NCI-H526 treated with DMSO at 0.1 percent for 48 hours (cell line): ENCODE results near the gene FSD1.
"Not testable (repeated sequence)": the region's sequence is repeated elsewhere in the genome, so short reads cannot be mapped to it uniquely, and the experiment has no call there.

Experiments used
- DNase-seq: peaks from one replicate; lab custom pipeline; 2025; lab: John Stamatoyannopoulos, UW

The FSD1 gene

DNA sequence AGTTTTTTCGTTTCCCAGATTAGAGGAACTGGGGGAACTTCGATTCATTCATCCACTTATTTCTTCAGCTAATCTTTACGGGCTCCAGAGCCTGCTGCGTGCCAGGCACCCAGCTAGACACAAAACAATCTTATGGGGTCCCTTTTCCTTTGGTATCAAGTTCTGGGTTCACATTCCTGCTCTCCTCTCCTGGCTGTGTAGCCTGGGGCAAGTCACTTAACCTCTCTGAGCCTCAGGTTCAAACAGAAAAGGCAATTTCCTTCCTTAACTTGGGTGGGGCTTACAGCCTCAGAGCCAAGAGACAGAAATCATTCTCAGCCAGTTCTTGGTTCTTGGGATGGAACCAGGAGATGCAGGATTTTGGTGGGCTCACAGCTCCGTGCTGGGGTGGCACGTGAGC lies 19.4 kb upstream of the FSD1 start:
- DNase-seq, result no peak

DNA sequence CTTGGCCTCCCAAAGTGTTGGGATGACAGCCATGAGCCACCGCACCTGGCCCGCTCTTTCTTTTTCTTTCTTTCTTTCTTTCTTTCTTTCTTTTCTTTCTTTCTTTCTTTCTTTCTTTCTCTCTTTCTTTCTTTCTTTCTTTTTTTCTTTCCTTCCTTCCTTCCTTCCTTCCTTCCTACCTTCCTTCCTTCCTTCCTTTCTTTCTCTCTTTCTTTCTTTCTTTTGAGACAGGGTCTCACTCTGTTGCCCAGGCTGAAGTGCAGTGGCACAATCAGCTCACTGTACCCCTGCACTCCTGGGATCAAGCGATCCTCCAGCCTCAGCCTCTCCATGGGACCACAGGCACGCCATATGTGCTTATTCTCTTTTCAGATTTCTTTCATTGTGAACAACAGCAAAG lies 18.3 kb upstream of the FSD1 start:
- DNase-seq, result not testable (repeated sequence)

DNA sequence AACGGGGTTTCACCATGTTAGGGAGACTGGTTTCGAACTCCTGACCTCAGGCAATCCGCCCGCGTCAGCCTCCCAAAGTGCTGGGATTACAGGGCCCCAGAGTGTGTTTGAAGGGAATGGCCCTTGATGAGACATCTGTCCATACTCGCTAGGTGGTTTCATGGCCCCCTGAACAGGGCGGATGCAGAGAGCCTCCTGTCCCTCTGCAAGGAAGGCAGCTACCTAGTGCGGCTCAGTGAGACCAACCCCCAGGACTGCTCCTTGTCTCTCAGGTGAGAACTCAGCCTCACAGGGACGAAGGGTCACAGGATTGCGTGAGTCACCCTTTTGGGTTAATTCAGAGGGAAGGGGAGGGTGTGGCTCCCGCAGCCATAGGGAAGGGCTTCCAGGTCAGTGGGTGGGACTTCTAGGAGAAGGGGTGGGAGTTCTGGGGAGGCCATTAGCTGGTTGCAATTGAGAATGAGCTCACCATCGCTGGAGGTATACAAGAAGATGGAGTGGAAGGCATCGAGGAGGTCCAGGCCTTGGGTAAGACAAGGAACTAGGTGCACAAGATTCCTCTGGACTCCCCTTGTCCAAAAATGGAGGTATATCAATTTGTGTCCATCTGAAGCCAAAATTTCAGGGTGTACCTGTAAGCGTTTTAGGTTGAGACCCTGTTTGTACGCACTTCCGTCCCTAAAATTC lies 16.2 kb upstream of the FSD1 start:
- no peak for DNase-seq

DNA sequence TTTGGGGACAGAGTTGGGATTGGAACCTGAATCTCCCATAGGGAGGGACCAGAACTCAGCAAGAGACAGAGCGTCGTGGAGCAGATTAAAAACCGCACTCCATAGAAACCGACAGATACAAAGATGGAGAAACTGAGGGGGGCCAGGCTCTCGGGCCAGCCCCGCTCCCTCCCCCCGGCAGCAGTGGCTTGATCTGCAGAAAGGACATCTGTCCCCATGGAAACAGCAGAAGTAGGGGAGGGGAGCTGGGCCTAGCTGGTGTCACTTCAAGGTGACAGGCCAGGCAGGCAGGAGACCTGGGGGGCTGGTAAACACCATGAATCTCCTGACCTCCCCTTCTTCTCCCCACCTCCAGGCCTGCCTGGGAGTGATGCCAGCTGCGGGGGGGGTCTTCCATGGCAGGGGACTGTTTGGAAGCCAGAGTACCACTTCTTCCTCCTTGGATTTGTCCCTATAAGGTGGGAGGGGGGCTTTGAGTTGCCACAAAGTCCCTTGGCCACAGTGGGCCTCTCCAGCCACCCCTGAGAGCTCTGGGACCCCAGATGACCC lies 13.1 kb upstream of the FSD1 start:
- DNase-seq, result no peak

DNA sequence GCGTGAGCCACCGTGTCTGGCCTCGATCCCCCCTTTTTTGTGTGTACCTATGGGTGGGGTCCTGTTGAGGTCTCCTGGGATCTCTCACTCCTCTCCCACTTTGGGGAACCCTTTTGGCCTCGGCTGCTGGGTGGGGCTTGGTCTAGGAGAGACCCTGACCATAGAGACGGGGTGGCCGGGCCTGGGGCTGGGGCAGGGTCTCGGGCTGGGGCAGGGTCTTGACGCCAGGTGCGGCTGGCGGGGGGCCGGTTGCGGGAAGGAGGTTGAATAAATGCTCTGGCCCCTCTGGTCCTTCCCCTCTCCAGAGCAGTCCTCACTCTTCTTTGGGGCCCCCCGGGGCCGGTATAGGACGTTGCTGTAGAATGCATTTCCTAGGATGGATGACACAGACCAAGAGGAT lies 11.9 kb upstream of the FSD1 start:
- no peak for DNase-seq

DNA sequence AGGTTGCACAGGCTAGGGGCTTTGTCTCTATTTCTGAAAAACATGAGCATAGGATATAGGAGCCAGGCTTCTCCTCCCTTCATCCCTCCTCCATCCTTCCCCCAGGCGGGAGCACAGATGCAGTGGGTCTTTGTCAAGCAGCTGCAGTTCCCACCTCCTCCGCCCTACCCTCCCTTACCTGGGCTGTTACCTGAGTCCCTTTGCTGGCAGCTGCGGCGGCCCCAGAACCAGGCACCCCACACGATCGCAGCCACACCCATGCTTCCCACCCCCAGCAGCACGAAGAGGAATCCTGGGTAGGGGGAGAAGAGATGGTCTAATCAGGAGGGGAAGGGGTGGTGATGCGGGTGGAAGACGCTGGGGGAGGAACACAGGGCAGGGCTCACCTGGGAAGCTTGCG lies 10.0 kb upstream of the FSD1 start:
- DNase-seq, result no peak

DNA sequence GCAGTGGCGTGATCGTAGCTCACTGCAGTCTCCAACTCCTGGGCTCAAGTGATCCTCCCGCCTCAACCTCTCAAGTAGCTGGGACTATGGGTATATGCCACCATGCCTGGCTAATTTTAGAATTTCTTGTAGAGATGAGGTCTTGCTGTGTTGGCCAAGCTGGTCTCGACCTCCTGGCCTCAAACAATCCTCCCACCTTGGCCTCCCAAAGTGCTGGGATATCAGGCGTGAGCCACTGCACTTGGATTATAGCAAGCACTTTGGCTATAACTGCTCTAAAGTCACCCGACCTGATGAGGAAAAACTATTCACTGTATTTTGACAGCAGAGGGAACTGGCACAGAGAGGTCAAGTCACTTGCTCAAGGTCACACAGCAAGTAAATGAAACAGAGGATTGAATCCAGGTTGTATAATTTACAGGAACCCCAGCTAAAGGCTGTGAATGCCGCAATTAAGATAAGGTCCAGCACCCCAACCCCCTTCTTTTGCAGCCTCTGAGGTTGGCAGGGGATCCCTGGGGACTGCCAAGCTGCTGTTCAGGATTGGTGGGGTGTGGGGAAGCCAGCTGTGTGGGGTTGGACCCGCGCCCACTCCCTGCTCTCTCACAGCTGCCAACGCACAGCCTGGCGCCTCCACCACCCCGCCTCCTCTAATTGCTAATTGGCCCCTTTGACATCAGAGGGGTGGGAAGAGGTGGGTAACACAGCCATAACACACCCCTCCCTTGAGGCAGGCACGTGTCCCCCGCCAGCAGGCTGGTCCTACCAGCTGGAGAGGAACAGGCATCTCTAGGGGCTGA lies 8.2 kb upstream of the FSD1 start:
- no peak for DNase-seq

DNA sequence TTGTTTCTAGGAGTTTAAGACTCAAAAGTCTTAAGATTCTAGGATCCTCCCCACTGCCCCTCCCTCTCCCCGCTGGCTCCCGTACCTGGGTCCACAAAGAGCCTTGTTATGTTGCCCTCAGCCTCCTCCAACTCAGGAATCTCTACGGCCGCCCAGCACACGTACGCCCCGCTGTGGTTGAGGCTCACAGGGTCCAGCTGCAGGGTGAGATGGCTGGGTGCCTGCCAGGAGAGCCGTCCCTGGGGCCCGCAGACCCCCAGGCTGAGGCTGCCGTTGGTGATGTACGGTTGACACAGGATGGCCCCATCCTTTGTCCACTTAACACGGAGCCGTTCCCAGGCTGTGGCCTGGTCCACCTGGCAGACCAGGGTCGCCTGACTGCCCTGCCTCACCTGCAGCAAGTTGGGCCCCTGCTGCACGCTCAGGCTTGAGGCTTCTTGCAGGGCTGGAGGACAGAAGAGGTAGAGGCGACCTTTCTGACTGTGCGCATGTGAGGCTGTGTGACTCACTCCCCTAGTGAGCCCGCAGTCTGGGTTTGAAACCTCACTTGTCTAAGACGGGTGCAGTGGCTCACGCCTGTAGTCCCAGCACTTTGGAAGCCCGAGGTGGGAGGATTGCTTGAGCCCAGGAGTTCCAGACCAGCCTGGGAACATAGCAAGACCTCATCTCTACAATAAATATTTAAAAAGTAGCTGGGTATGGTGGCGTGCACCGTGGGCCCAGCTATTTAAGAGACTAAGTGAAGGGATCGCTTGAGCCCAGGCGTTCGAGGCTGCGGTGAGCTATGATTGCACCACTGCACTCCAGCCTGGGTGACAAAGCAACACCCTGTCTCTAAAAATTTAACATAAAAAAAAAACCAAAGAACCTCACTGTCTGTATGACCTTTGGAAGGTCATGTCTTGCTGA lies 6.2 kb upstream of the FSD1 start:
- DNase-seq, result no peak

DNA sequence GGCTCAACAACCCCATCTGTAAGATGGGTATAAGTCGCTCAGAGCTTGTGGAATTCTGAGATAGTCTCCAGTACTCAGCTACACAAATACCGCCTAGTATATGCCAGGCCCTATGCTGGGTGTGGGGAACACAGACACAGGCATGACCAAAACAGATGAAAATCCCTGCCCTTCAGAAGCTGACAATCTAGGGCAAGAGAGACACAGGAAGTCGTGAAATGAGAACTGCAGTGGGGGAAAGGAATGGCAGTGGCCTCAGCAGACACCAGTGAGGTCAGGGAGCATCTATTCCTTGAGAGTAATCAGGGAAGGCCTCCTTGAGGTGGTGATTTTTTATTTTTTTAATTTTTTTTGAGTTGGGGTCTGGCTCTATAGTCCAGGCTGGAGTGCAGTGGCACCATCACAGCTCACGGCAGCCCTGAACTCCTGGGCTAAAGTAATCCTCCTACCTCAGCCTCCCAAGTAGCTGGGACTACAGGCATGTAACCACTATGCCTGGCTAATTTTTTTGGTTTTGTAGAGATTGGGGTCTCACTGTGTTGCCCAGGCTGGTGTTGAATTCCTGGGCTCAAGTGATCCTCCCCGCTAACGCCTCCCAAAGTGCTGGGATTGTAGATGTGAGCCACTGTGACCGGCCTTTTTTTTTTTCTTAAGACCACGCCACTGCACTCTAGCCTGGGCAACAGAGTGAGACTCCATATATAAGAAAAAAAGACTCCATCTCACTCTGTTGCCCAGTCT lies 5.4 kb upstream of the FSD1 start:
- no peak for DNase-seq

DNA sequence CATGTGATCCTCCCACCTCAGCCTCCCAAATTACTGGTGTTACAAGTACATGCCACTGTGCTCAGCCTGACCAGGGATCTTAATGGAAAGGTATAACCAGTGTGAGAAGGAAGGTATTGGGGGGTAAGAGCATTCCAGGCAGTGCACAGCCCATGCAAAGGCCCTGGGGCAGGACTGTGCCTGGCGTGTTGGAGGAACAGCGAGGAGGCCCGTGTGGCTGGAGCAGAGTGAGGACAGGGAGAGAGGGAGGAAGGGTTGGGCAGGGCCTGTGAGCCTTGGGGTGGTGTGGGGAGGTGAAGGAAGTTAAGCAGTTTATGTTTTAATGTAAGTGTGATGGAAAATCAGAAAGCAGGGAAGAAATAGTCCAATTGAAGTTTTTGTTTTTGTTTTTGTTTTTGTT lies 3.8 kb upstream of the FSD1 start:
- DNase-seq, result no peak

DNA sequence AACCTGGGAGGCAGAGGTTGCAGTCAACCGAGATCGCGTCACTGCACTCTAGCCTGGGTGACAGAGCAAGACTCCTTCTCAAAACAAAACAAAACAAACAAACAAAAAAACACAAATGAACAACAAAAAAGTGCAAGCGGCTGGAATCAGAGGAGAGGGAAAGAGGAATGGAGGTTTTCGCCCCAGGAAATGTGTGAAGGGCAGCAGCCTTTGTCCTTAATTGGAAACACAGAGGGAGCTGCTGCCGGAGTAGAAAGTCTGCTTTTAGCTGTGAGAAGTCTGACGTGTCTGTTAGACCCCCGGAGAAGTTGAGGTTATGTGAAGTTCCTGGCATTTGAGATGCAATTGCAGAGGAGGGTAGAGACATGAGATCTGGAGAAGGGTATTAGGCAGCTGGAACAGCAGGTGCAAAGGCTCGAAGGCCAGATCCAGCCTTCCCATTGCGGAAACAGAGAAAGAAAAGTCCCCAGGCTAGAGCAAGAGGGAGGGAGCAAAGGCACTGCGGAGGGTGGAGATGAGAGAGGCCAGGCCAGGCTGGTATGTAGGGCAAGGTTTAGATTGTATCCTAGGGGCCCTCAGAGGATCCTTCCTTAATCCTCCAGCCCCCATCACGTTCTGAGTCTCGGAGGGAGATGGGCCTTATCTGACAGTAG lies 2.7 kb upstream of the FSD1 start:
- no peak for DNase-seq

DNA sequence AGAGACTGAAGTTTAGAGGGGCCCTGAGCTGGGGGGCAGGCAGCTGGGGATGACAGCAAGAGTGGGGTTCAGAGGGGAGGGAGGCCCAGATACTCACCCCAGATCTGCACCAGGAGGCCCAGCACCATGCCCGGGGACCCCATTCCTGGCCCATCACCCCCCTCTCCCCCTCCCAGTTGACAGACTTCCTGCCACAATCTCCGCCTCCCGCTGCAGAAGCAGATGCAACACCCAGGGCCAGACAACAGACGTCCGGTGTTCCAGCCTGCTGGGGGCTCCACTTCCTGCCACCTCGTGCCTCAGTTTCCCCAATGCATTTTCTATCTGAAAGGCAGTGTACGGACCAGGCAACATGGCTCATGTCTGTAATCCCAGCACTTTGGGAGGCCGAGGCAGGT lies 2.2 kb upstream of the FSD1 start, which contains the start of gene TMIGD2:
Gene TMIGD2 (minus strand): TSS at position 147 of the 398 bp plus-strand sequence. CDS start 4 bp downstream, at position 143.
- DNase-seq, result no peak

DNA sequence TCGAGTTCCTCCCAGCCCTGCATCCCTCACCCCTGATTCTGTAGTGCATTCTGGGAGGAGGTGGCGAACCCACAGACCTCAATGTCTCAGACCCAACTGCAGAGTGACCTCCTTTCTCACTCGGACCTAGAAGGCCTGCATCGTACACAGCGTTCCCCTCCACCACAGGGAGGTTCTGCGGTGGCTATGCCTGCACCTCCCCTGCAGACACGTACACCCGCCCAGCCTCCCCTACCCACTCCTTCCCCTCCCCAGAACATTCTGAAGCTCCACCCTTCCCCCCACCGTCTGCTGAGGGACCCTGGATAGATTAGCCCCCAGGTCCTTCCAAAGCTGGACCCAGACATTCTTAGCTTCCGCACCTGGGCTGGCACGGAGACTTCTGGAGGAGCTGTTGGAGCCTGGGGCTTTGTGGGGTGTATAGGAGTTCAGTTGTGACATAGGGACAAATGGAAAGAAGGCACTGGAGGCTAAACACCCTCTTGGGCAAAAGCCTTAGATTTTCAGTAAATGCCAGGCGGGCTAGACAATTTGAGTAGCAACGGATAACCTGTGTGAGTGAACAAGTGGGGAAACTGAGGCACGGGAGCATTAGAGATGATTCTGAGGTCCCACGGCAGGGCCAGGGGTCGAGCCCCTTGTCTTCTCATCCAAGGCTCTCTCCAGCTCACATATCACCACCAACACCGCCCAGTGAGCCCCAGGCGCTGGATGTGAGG lies 420 bp upstream of the FSD1 start:
- no peak for DNase-seq

DNA sequence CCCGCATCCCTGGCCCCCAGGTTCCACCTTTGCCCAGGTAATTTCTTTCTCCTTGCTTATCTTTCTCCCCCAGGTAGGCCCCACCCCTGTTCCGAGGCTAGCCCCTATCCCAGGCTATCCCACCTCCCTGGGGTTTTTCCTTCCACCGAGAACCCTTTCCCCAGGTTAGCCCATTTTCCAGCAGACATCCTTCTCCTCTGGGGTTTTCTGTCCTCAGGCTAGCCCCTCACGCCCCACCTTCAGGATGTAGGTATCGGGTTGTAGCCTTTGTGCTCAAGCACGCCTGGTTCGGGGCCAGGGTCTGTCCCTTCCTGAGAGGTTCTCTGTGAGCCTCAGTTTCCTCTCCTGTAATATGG lies 837 bp downstream of the FSD1 start:
- no peak for DNase-seq

DNA sequence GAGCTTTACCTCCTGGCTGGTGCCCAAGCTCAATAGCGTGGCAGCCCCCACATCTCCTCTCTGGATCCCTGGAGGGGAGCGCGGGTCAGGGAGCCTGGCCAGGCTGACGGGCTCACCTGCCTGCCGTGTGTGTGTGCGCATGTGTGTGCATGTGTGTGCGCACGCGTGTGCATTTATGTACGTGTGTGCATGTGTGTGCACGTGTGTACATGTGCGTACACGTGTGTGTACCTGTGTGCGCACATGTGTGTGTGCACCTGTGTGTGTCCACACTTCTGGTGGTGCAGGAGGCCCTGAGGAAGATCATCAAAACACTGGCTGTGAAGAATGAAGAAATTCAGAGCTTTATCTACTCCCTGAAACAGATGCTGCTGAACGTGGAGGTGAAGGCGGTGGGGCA lies 1.3 kb downstream of the FSD1 start:
- no peak for DNase-seq

DNA sequence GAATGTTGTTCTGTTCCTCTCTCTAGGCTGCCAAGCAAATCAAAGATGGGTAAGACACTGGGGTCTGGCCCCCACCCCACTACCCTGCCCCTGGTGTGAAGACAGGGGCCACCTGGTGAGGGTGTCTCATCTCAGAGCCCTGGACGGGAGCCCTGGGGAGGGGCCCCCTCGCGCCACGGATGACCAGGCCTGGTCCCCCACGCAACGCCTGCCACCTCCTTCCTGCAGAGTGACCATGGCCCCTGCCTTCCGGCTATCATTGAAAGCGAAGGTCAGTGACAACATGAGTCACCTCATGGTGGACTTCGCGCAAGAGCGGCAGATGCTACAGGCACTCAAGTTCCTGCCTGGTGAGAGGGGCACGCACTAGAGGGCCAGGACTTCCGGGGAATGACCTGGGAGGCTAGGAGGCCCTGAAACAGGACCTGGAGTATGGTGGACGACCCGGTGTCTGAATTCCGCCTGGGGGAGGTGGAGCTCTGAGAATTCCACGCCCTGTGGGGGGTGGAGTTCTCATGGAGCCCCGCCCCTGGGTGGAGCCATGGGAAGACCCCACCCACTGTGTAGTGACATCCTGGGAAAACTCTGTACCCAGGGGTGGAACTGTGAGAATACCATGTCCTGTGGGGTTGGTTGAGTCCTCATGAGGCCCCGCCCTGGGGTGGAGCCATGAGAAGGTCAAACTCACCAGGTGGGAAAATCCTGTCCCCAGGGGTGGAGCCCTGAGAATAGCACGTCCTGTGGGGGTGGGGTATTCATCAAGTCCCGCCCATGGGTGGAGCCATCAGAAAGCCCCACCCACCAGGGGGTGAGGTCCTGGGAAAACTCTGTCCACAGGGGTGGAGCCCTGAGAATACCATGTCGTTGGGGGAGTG lies 6.1 kb downstream of the FSD1 start:
- DNase-seq, result no peak

DNA sequence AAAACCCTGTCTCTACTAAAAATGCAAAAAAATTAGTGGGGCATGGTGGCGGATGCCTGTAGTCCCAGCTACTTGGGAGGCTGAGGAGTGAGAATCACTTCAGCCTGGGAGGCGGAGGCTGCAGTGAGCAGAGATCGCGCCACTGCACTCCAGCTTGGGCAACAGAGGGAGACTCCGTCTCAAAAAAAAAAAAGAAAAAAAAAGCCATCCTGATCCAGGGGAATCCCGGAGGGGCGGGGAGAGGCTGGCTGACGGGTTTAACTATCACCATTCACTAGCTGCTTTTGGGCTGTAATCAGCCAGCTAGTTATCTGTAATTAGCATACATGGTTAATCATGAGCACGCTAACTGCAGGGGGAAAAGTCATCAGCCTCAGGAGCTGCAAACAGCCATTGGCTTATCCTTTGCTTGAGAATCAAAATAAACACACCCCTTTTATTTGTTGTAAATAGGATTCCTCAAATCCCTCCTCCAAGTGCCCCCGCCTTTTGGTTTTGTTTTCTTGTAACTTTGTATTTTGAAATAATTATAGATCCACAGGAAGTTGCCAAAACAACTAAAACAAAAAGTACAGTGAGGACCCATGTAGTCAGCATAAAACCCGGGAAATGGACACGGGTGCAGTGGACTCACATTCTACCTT lies 9.6 kb downstream of the FSD1 start:
- DNase-seq, result no peak

DNA sequence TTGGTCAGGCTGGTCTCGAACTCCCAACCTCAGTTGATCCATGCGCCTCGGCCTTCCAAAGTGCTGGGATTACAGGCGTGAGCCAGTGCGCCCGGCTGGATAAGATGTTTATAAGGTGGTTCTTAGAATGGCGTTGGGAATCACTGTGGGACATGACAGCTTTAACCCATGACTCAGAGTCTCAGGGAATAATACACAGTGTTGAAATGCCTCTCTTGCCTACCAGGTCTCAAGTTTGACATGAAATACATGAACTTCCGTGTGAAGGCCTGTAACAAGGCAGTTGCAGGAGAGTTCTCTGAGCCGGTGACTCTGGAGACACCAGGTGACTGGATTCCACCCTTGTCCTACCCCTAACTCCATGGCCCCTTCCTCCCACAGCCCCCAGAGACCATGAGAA lies 12.6 kb downstream of the FSD1 start:
- DNase-seq, result no peak

DNA sequence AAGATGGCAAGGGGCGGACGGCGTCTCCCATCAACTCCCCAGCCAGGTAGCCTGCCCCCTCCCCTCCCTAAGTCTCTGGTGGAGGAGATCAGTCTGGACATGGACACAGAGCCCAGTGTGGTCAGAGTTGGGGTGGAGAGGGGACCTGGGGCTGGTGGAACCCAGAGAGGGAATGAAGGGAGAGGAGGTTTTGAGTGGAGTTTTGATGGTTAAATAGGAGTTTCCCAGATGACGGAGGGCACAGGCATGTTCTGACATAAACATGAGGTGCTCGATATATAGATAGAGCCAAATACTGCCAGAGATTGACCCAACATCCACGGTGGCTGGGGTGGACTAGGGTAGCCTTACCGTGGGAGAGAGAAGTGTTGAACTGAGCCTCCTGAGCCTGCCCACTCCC lies 14.1 kb downstream of the FSD1 start:
- DNase-seq, result no peak
